Karpas-422 (cell line): ENCODE data around the gene TWSG1. TPM values are rescaled to one million over a fixed set of nuclear protein-coding genes. Genes with fewer than 3 reads are reported as not detected.

Experiments used
- DNase-seq: peaks from one replicate; pipeline ENCODE4 v3.0.0-alpha.2; 2015
- H2AFZ ChIP-seq: fragments of 200-600 bp; sonication (generic); 2 replicates; pipeline ENCODE4 v1.6.1; 2014; ENCODE audit warnings: antibody characterized with exemption, low read length, mixed read lengths
- H3K27ac ChIP-seq: fragments of 200-600 bp; sonication (generic); 2 replicates; pipeline ENCODE4 v1.5.1; 2014; ENCODE audit warnings: mild to moderate bottlenecking, low read length, moderate library complexity
- H3K27me3 ChIP-seq: fragments of 200-600 bp; sonication (generic); 2 replicates; pipeline ENCODE4 v1.6.1; 2014; ENCODE audit warnings: low read length, mixed read lengths
- H3K36me3 ChIP-seq: fragments of 200-600 bp; sonication (generic); 2 replicates; pipeline ENCODE4 v1.6.1; 2014; ENCODE audit warnings: low read length, mixed read lengths; ENCODE audit not compliant: insufficient read depth
- H3K4me1 ChIP-seq: fragments of 200-600 bp; sonication (generic); 2 replicates; pipeline ENCODE4 v1.6.1; 2014; ENCODE audit warnings: mild to moderate bottlenecking, low read length, mixed read lengths
- H3K4me2 ChIP-seq: fragments of 200-600 bp; sonication (generic); 2 replicates; pipeline ENCODE4 v1.6.1; 2014; ENCODE audit warnings: low read length, low read depth, mild to moderate bottlenecking; ENCODE audit not compliant: poor library complexity, severe bottlenecking
- H3K4me3 ChIP-seq: fragments of 200-600 bp; sonication (generic); 2 replicates; pipeline ENCODE4 v1.5.1; 2014; ENCODE audit warnings: mild to moderate bottlenecking, antibody characterized with exemption, low read length, mixed read lengths
- H3K79me2 ChIP-seq: fragments of 200-600 bp; sonication (generic); 2 replicates; pipeline ENCODE4 v1.6.1; 2014; ENCODE audit warnings: mild to moderate bottlenecking, low read length, mixed read lengths
- H3K9ac ChIP-seq: fragments of 200-600 bp; sonication (generic); 2 replicates; pipeline ENCODE4 v1.6.0; 2014; ENCODE audit warnings: low read length
- H3K9me2 ChIP-seq: fragments of 200-600 bp; sonication (generic), shearing (Covaris generic); replicated peaks from 2 replicates; pipeline ENCODE4 v1.6.0; 2014; ENCODE audit warnings: mild to moderate bottlenecking, low read length, moderate library complexity; ENCODE audit not compliant: insufficient read depth
- H3K9me3 ChIP-seq: fragments of 300-700, 200-600 bp; sonication (generic); 2 replicates; pipeline ENCODE4 v1.6.1; 2014; ENCODE audit warnings: low read length, mixed read lengths
- H4K20me1 ChIP-seq: fragments of 200-600 bp; sonication (generic); 2 replicates; pipeline ENCODE4 v1.6.1; 2014; ENCODE audit warnings: mild to moderate bottlenecking, antibody characterized with exemption, low read length, low read depth; ENCODE audit not compliant: insufficient read depth
- total RNA-seq: library from RNA; depleted of rRNA; stranded (reverse); fragments of >200 nt; shearing (Covaris generic); gene quantifications from 2 replicates; pipeline ENCODE4 v1.2.3, GENCODE V29; 2014; ENCODE audit warnings: low replicate concordance; rRNA removed

The TWSG1 gene
- total RNA-seq = 14.6 and 16.0 TPM in 2 replicates

DNA sequence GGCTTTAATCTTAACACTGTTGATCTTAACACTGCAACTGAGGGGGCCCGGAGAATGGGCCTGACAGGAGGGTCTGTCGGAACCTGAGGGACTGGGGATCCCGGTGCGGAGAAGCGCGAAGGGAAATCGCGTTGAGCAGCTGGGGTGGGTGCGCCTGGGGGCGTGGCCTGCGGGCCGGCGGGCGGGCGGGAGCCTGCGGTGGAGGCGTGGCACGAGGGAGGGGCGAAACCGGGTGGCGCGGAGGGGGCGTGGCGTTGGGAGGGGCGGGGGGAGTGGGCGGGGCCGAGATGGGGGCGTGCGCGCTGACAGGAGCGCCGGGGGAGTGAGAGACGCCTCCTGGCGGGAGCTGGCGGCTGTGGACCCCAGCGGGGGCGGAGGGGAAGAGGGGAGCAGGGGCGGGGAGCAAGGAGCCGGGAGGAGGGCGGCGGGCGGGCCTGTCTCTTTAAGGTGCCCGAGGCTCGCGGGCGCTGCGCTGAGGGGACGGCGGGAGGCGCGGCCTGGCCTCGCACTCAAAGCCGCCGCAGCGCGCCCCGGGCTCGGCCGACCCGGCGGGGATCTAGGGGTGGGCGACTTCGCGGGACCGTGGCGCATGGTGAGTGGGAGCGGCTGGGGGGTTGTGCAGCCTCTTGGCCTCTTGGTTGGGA lies at the start of gene TWSG1:
TWSG1 (plus strand) TSS at position 445 of the 644 bp plus-strand sequence. CDS start 2,457 bp downstream, outside the sequence.
- peaks cover 19% of the 10 kb centered on the region for H3K4me1 ChIP-seq
- DNase-seq = peak; percentile 98
- H3K27ac ChIP-seq = no peak within 1 kb of the TSS
- H3K79me2 ChIP-seq = peaks cover 37% of the 10 kb centered on the region
- no peaks in the 10 kb centered on the region for H3K9me2 ChIP-seq
- peak within 1 kb of the TSS; percentile 99 for H3K4me2 ChIP-seq
- H3K9ac ChIP-seq = peak within 1 kb of the TSS; percentile 82
- H2AFZ ChIP-seq = peak within 1 kb of the TSS; percentile 87; the same call in 1 of the 2 replicates
- H3K4me3 ChIP-seq = peak within 1 kb of the TSS; percentile 98
- H3K9me3 ChIP-seq = no peaks in the 10 kb centered on the region
- 0 out of 2 replicates have a peak, but pooled peaks cover 5% of the 10 kb centered on the region for H4K20me1 ChIP-seq
- H3K27me3 ChIP-seq = no peaks in the 10 kb centered on the region
- peaks cover 14% of the 10 kb centered on the region for H3K36me3 ChIP-seq

DNA sequence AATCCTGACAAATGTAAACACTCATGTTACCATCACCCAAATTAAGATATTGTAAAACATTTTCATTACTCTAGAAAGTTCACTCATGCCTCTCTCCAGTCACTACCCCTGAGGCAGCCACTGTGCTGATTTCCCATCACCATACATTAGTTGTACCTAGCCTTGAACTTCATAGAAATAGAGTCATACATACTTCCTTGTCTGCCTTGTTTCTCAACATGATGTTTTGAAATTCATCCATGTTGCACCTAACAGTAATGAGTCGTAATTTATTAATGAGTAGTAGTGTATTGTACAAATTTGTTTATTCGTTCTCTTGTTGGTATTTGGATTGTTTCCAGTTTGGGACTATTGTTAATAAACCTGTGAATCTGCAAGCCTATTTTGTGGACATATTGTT lies 49.0 kb upstream of the TWSG1 start:
- Histone ChIP-seq H3K79me2 (no peaks in the 10 kb centered on the region), H3K27me3 (no peaks in the 10 kb centered on the region), H3K4me3 (no peak overlapping the region), H3K27ac (no peak overlapping the region), H3K9me2 (no peaks in the 10 kb centered on the region), H3K9me3 (no peaks in the 10 kb centered on the region), H3K4me2 (no peak overlapping the region), H3K4me1 (no peaks in the 10 kb centered on the region), H3K36me3 (no peaks in the 10 kb centered on the region), H2AFZ (no peak overlapping the region), H4K20me1 (no peaks in the 10 kb centered on the region), H3K9ac (no peak overlapping the region)
- no peak for DNase-seq

- no peak overlapping the region for H3K27ac ChIP-seq
- no peaks in the 10 kb centered on the region for H3K36me3 ChIP-seq
- no peaks in the 10 kb centered on the region for H3K9me2 ChIP-seq
- no peaks in the 10 kb centered on the region for H3K27me3 ChIP-seq
- no peaks in the 10 kb centered on the region for H3K9me3 ChIP-seq
- H3K79me2 ChIP-seq = no peaks in the 10 kb centered on the region
- no peak overlapping the region for H3K9ac ChIP-seq
- no peaks in the 10 kb centered on the region for H4K20me1 ChIP-seq
- no peak for DNase-seq
- H2AFZ ChIP-seq = no peak overlapping the region
- H3K4me1 ChIP-seq = no peaks in the 10 kb centered on the region
- no peak overlapping the region for H3K4me3 ChIP-seq
- H3K4me2 ChIP-seq = no peak overlapping the region
These were observed 47.5 kb upstream of the TWSG1 start for GRCh38 chr18:9287036-9287435.

- H3K79me2 ChIP-seq = no peaks in the 10 kb centered on the region
These were observed 44.9 kb upstream of the TWSG1 start for GRCh38 chr18:9289698-9290097.

DNA sequence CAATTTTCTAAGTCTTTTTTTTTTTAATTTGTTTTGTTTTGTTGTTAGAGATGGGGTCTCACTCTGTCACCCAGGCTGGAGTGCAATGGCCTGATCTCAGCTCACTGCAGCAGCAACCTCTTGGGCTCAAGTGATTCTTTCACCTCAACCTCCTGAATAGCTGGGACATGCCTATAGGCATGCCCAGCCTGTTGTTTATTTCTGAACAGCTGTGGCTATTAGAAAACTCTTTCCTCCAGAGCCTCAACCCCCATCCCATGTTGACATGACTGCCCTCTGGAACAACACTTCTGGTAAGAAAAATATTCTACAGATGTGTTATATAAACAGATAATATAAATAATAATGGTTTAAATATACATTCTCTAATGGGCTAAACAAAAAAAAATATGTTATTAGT lies 44.4 kb upstream of the TWSG1 start:
- no peak overlapping the region for H3K27ac ChIP-seq
- H3K4me1 ChIP-seq = no peaks in the 10 kb centered on the region
- no peak for DNase-seq
- H4K20me1 ChIP-seq = no peaks in the 10 kb centered on the region
- no peak overlapping the region for H3K4me3 ChIP-seq
- H3K9me3 ChIP-seq = peaks cover 5% of the 10 kb centered on the region
- H3K79me2 ChIP-seq = no peaks in the 10 kb centered on the region
- H2AFZ ChIP-seq = no peak overlapping the region
- H3K4me2 ChIP-seq = no peak overlapping the region
- H3K9ac ChIP-seq = no peak overlapping the region
- no peaks in the 10 kb centered on the region for H3K9me2 ChIP-seq
- no peaks in the 10 kb centered on the region for H3K36me3 ChIP-seq
- H3K27me3 ChIP-seq = no peaks in the 10 kb centered on the region

More at GRCh38 chr18:9289698-9290097, 44.9 kb upstream of the TWSG1 start:
- Histone ChIP-seq H3K27me3 (no peaks in the 10 kb centered on the region), H3K9me3 (peaks cover 5% of the 10 kb centered on the region), H3K4me3 (no peak overlapping the region), H3K27ac (no peak overlapping the region), H3K36me3 (no peaks in the 10 kb centered on the region), H3K9me2 (no peaks in the 10 kb centered on the region), H4K20me1 (no peaks in the 10 kb centered on the region), H3K9ac (no peak overlapping the region), H3K4me1 (no peaks in the 10 kb centered on the region), H3K4me2 (no peak overlapping the region), H2AFZ (no peak overlapping the region)
- no peak for DNase-seq

DNA sequence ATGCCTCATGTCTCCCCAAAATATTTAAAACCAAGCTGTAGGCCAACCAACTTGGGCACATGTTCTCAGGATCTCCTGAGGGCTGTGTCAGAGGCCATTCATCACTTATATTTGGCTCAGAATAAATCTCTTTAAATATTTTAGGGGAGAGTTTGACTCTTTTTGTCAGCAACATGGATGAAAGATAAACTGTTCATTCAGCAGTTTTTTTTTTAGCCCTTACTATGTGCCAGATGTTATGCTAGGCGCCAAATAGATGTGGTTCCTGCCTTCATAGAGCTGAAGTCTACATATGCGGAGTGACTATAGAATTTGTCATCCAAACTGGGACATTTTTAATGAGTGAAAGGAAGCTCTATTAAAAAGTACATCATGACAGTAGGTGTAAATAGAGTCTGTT lies 42.5 kb upstream of the TWSG1 start:
- Histone ChIP-seq H4K20me1 (no peaks in the 10 kb centered on the region), H3K9me3 (peaks cover 5% of the 10 kb centered on the region), H3K9me2 (no peaks in the 10 kb centered on the region), H2AFZ (no peak overlapping the region), H3K4me3 (no peak overlapping the region), H3K36me3 (no peaks in the 10 kb centered on the region), H3K4me1 (no peaks in the 10 kb centered on the region), H3K27me3 (no peaks in the 10 kb centered on the region), H3K79me2 (no peaks in the 10 kb centered on the region), H3K27ac (no peak overlapping the region), H3K4me2 (no peak overlapping the region), H3K9ac (no peak overlapping the region)
- DNase-seq = no peak

DNA sequence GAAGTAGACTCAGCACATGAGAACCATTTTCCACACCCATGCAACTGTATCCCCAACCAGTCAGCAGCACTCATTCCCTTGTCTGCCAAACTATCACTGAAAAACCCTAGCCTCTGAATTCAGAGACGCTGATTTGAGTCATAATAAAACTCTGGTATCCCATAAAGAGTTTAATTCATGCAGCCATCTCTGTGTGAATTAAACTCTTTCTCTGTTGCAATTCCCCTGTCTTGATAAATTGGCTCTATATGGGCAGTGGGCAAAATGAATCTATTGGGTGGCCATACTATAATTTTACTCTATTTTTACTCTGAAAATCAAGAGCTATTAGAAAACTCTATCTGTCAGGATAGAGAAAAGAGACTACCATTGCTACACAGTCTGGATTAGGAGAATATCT lies 40.6 kb upstream of the TWSG1 start:
- no peaks in the 10 kb centered on the region for H3K9me2 ChIP-seq
- no peak overlapping the region for H2AFZ ChIP-seq
- no peaks in the 10 kb centered on the region for H3K4me1 ChIP-seq
- no peaks in the 10 kb centered on the region for H3K36me3 ChIP-seq
- no peaks in the 10 kb centered on the region for H3K79me2 ChIP-seq
- no peak overlapping the region for H3K4me2 ChIP-seq
- no peak overlapping the region for H3K4me3 ChIP-seq
- H4K20me1 ChIP-seq = no peaks in the 10 kb centered on the region
- H3K27me3 ChIP-seq = no peaks in the 10 kb centered on the region
- no peak overlapping the region for H3K27ac ChIP-seq
- no peak for DNase-seq
- no peak overlapping the region for H3K9ac ChIP-seq
- H3K9me3 ChIP-seq = peaks cover 5% of the 10 kb centered on the region

DNA sequence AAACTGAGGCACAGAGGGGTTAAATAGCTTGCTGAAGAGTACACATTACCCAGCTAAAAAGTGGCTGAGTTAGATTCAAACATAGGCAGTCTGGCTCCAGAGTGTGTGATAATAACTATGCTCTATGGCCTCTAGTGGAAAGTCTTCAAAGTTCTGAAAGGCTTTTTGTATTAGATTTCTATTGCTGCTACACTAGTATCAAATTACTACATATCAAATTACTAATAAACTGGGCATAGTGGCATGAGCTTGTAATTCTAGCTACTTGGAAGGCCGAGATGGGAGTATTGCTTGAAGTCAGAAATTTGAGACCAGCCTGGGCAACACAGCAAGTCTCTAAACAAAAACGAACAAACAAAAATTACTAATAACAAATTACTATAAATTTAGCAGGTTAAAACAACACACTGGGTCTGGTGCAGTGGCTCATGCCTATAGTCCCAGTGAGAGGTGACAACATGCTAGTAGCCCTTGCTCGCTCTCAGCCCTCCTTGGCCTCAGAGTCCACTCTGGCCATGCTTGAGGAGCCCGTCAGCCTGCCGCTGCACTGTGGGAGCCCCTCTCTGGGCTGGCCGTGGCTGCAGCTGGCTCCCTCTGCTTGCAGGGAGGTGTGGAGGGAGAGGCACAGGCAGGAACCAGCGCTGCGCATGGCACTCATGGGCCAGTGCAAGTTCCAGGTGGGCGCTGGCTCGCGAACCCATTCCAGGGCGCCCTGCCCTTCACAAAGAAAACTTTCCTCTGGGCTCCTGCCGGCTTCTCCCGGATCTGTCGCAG lies 38.2 kb upstream of the TWSG1 start:
- H3K4me3 ChIP-seq = no peak overlapping the region
- no peaks in the 10 kb centered on the region for H4K20me1 ChIP-seq
- H3K4me1 ChIP-seq = no peaks in the 10 kb centered on the region
- DNase-seq = no peak
- no peak overlapping the region for H3K9ac ChIP-seq
- no peak overlapping the region for H3K4me2 ChIP-seq
- H3K27me3 ChIP-seq = no peaks in the 10 kb centered on the region
- H3K79me2 ChIP-seq = no peaks in the 10 kb centered on the region
- H3K9me2 ChIP-seq = no peaks in the 10 kb centered on the region
- no peak overlapping the region for H3K27ac ChIP-seq
- peaks cover 5% of the 10 kb centered on the region for H3K9me3 ChIP-seq
- no peaks in the 10 kb centered on the region for H3K36me3 ChIP-seq
- no peak overlapping the region for H2AFZ ChIP-seq
